Activated T-cell treated with anti-CD3 and anti-CD28 coated beads for 24 hours (primary cell): ENCODE data around the gene MORC3.

Experiments used
- DNase-seq: peaks from one replicate; pipeline ENCODE4 v3.0.0-alpha.2; 2020; ENCODE audit warnings: low read depth

The MORC3 gene

DNA sequence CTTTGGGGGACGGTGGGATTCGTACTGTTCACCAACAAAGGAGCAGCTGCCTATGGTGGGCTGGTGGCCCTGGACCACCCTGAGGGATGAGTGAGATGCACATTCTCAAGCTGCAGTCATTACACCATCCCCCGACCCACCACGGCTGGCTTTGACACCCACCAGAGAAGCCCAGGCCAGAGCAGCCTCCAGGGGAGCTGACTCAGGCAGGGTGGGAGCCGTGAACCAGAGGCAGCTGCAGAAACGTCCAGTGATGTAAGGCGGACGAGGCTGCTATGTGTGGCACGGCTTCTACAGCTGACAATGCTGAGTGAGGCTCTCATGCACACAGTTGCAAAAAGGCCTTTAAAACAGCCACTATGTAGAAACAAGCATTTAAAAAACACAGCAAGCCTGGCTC, 105.3 kb downstream of the MORC3 start:
- DNase-seq = no peak
